ENCODE results near the gene WWP2.

WWP2 gene

GRCh38 chr16:69890114-69890891 lies 128.2 kb downstream of the WWP2 start:
- H3K27ac ChIP-seq (ENCODE audit: extremely low read depth, low read depth, low read length), result peak overlapping the region; percentile 49

More at GRCh38 chr16:69890114-69890891, 128.2 kb downstream of the WWP2 start:
- Histone ChIP-seq H3K4me1 (ENCODE audit: control insufficient read depth, insufficient read depth, low read length) (0 out of 2 replicates have a peak, but pooled peaks cover 4% of the 10 kb centered on the region), H3K9me3 (ENCODE audit: control insufficient read depth, insufficient read depth, low read depth, low read length) (no peaks in the 10 kb centered on the region), H3K36me3 (ENCODE audit: control insufficient read depth in 2 of 2, insufficient read depth in 1 of 2, low read length in 2 of 2) (peaks cover 0 to 12% of the 10 kb centered on the region in 2 experiments; a peak in 2 of 3 replicates), H3K4me3 (ENCODE audit: low read depth, low read length) (no peak overlapping the region)
- ChIA-PET CTCF (interaction anchor here (0.6 to 0.9 kb wide), 2 partner anchors 40 to 109 kb away, joined by 3 to 7 read pairs; no protein-coding TSS in a partner anchor), POLR2A (no interaction called here)
- TF ChIP-seq GLIS2 (tag by site-specific recombination; IDR thresholded peaks at IDR 0.05) (no peak), ZNF626 (tag by site-specific recombination; IDR thresholded peaks at IDR 0.05) (no peak), HIC1 (tag by site-specific recombination; IDR thresholded peaks at IDR 0.05) (no peak), ZNF37A (tag by site-specific recombination; IDR thresholded peaks at IDR 0.05) (no peak), ZNF776 (tag by site-specific recombination; IDR thresholded peaks at IDR 0.05; ENCODE audit: borderline replicate concordance) (no peak), ZNF518A (tag by site-specific recombination; conservative IDR thresholded peaks at IDR 0.05; ENCODE audit: low read depth) (0 out of 2 replicates have a peak, but pooled peaks have one; percentile 38), ZNF610 (tag by site-specific recombination; IDR thresholded peaks at IDR 0.05; ENCODE audit: borderline replicate concordance) (no peak), ZBTB17 (tag by site-specific recombination; IDR thresholded peaks at IDR 0.05) (peak; percentile 65), BCL6B (tag by site-specific recombination; IDR thresholded peaks at IDR 0.05) (peak; percentile 70), ZNF658 (tag by site-specific recombination; IDR thresholded peaks at IDR 0.05) (no peak), ZNF521 (tag by site-specific recombination; IDR thresholded peaks at IDR 0.05) (no peak), ZBTB8A (tag by site-specific recombination; IDR thresholded peaks at IDR 0.05) (peak; percentile 35; the same call in 1 of the 2 replicates), MZF1 (tag by site-specific recombination; IDR thresholded peaks at IDR 0.05; ENCODE audit: borderline replicate concordance) (0 out of 2 replicates have a peak, but pooled peaks have one; percentile 50), INSM2 (tag by site-specific recombination; IDR thresholded peaks at IDR 0.05) (no peak), ZNF26 (tag by site-specific recombination; IDR thresholded peaks at IDR 0.05) (no peak), ZNF791 (tag by site-specific recombination; IDR thresholded peaks at IDR 0.05) (no peak), TRIM28 (IDR thresholded peaks at IDR 0.05; ENCODE audit: borderline replicate concordance, low read length) (peak; percentile 59; the same call in 1 of the 2 replicates)

All from HEK293 (cell line).